ENCODE results near the gene C1QTNF12. TPM values are rescaled to one million over a fixed set of nuclear protein-coding genes. Genes with fewer than 3 reads are reported as not detected.

The C1QTNF12 gene
- polyA plus RNA-seq, 1 donor from 2014 or later, result 0.74 TPM

GRCh38 chr1:1234180-1234808 lies 12.2 kb downstream of the C1QTNF12 start:
- no peak overlapping the region for H3K4me3 ChIP-seq (ENCODE audit: low read length)
- H3K27ac ChIP-seq (ENCODE audit: low read length), result no peak overlapping the region
- no peaks in the 10 kb centered on the region for H3K9me3 ChIP-seq (ENCODE audit: low read length)
- no peaks in the 10 kb centered on the region for H3K27me3 ChIP-seq (ENCODE audit: insufficient read depth, low read depth, low read length)
- H2AFZ ChIP-seq (ENCODE audit: low read depth, low read length), result no peak overlapping the region
- no peaks in the 10 kb centered on the region for H3K9me2 ChIP-seq (ENCODE audit: insufficient read depth, low read length)
- no peaks in the 10 kb centered on the region for H3K36me3 ChIP-seq (ENCODE audit: insufficient read depth, low read length)
- TF ChIP-seq RAD21 (conservative IDR thresholded peaks at IDR 0.05), result no peak
- TF ChIP-seq TAF1 (IDR thresholded peaks at IDR 0.05; ENCODE audit: low read depth), result no peak
- TF ChIP-seq CTCF (IDR thresholded peaks at IDR 0.05; ENCODE audit: poor library complexity, severe bottlenecking), result no peak
- no peak for TF ChIP-seq POLR2AphosphoS5 (IDR thresholded peaks at IDR 0.05)
- TF ChIP-seq REST (IDR thresholded peaks at IDR 0.05; ENCODE audit: borderline replicate concordance), result no peak
- TF ChIP-seq EZH2 (IDR thresholded peaks at IDR 0.05; ENCODE audit: borderline replicate concordance, insufficient read depth, low read length, poor library complexity, severe bottlenecking), result no peak
- TF ChIP-seq EP300 (conservative IDR thresholded peaks at IDR 0.05; ENCODE audit: poor library complexity, severe bottlenecking), result no peak
- no peak for TF ChIP-seq SMC3 (conservative IDR thresholded peaks at IDR 0.05; ENCODE audit: poor library complexity)
- no peak for TF ChIP-seq MXI1 (conservative IDR thresholded peaks at IDR 0.05; ENCODE audit: poor library complexity, severe bottlenecking)
- H3K79me2 ChIP-seq (replicated peaks; ENCODE audit: insufficient read depth, low read length), result peaks cover 22% of the 10 kb centered on the region
- no peak overlapping the region for H3K4me2 ChIP-seq (ENCODE audit: low read length)
- H3K9ac ChIP-seq (ENCODE audit: low read length), result no peak overlapping the region
- H3F3A ChIP-seq (ENCODE audit: insufficient read depth, low read length, poor library complexity, severe bottlenecking), result no peaks in the 10 kb centered on the region
- no peaks in the 10 kb centered on the region for H4K20me1 ChIP-seq (ENCODE audit: insufficient read depth)

- Histone ChIP-seq H3K9ac (ENCODE audit: low read length) (no peak overlapping the region), H3K36me3 (ENCODE audit: insufficient read depth, low read length) (no peaks in the 10 kb centered on the region), H3K79me2 (replicated peaks; ENCODE audit: insufficient read depth, low read length) (peaks cover 24% of the 10 kb centered on the region), H3K4me3 (ENCODE audit: low read length) (no peak overlapping the region), H3K4me2 (ENCODE audit: low read length) (no peak overlapping the region), H3F3A (ENCODE audit: insufficient read depth, low read length, poor library complexity, severe bottlenecking) (no peaks in the 10 kb centered on the region), H3K9me2 (ENCODE audit: insufficient read depth, low read length) (no peaks in the 10 kb centered on the region), H3K27me3 (ENCODE audit: insufficient read depth, low read depth, low read length) (no peaks in the 10 kb centered on the region), H3K27ac (ENCODE audit: low read length) (no peak overlapping the region), H4K20me1 (ENCODE audit: insufficient read depth) (no peaks in the 10 kb centered on the region), H3K9me3 (ENCODE audit: low read length) (no peaks in the 10 kb centered on the region), H2AFZ (ENCODE audit: low read depth, low read length) (no peak overlapping the region)
- no peak for TF ChIP-seq EP300 (conservative IDR thresholded peaks at IDR 0.05; ENCODE audit: poor library complexity, severe bottlenecking)
- TF ChIP-seq MXI1 (conservative IDR thresholded peaks at IDR 0.05; ENCODE audit: poor library complexity, severe bottlenecking), result no peak
- no peak for TF ChIP-seq EZH2 (IDR thresholded peaks at IDR 0.05; ENCODE audit: borderline replicate concordance, insufficient read depth, low read length, poor library complexity, severe bottlenecking)
- TF ChIP-seq TAF1 (IDR thresholded peaks at IDR 0.05; ENCODE audit: low read depth), result no peak
- TF ChIP-seq CTCF (IDR thresholded peaks at IDR 0.05; ENCODE audit: poor library complexity, severe bottlenecking), result no peak
- no peak for TF ChIP-seq RAD21 (conservative IDR thresholded peaks at IDR 0.05)
- TF ChIP-seq SMC3 (conservative IDR thresholded peaks at IDR 0.05; ENCODE audit: poor library complexity), result no peak
- no peak for TF ChIP-seq REST (IDR thresholded peaks at IDR 0.05; ENCODE audit: borderline replicate concordance)
- TF ChIP-seq POLR2AphosphoS5 (IDR thresholded peaks at IDR 0.05), result no peak
Measured at GRCh38 chr1:1233567-1233892, 13.0 kb downstream of the C1QTNF12 start.

Measured in neural cell (in vitro differentiated cells).